Esophagus muscularis mucosa (tissue), 4 donors: ENCODE results near the gene TTC39C. TPM values are rescaled to one million over a fixed set of nuclear protein-coding genes. Genes with fewer than 3 reads are reported as not detected.

Experiments
- DNase-seq: peaks from one replicate; pipeline ENCODE4 v3.0.0-alpha.2; 2017; ENCODE audit errors: extremely low spot score
- H3K27ac ChIP-seq, 4 donors: fragments of 200-600 bp; sonication (generic); replicated peaks in 1 of 4; 1 replicate in 3 of 4; 2 replicates in 1 of 4; pipeline ENCODE4 v1.5.1; 2016 to 2019; ENCODE audit warnings: mild to moderate bottlenecking in 1 of 4
- H3K27me3 ChIP-seq, 4 donors: fragments of 200-600 bp; sonication (generic); one replicate each; pipeline versions ENCODE4 v1.5.1 to v1.6.0; 2016 to 2019
- H3K36me3 ChIP-seq, 4 donors: fragments of 200-600 bp; sonication (generic); one replicate each; pipeline ENCODE4 v1.5.1; 2016 to 2019
- H3K4me1 ChIP-seq, 4 donors: fragments of 200-600 bp; sonication (generic); one replicate each; pipeline ENCODE4 v1.5.1; 2016 to 2019
- H3K4me3 ChIP-seq, 4 donors: fragments of 200-600 bp; sonication (generic); 1 replicate in 2 of 4; 2 replicates in 2 of 4; pipeline ENCODE4 v1.5.1; 2016 to 2019; ENCODE audit warnings: mild to moderate bottlenecking in 4 of 4, moderate library complexity in 1 of 4
- H3K9me3 ChIP-seq, 4 donors: fragments of 200-600 bp; sonication (generic); 1 replicate in 3 of 4; 2 replicates in 1 of 4; pipeline ENCODE4 v1.5.1; 2016 to 2019
- CTCF ChIP-seq, 3 experiments: fragments of 200-600 bp in 2 of 3; fragments of 450-650 bp in 1 of 3; sonication (generic) in 2 of 3; IDR thresholded peaks; one replicate each; pipeline ENCODE4 v1.5.1; 2017 to 2019; ENCODE audit warnings: antibody characterized with exemption in 3 of 3, mild to moderate bottlenecking in 2 of 3, moderate library complexity in 1 of 3
- EP300 ChIP-seq: sonication (generic); formaldehyde crosslinking; IDR thresholded peaks from one replicate; pipeline ENCODE4 v1.6.1; 2017; ENCODE audit warnings: antibody characterized with exemption
- POLR2A ChIP-seq: fragments of 450-650 bp; IDR thresholded peaks from one replicate; pipeline ENCODE4 v1.6.1; 2017; ENCODE audit warnings: antibody characterized with exemption, moderate library complexity, mild to moderate bottlenecking, low read depth
- POLR2AphosphoS5 ChIP-seq, 2 donors: sonication (generic); formaldehyde crosslinking; IDR thresholded peaks; one replicate each; pipeline ENCODE4 v1.6.1; 2017; ENCODE audit warnings: antibody characterized with exemption in 2 of 2
- WGBS: methylation state at CpG from one replicate; pipeline ENCODE4 v1.1.5; 2018; 5-methylcytosine and 5-hydroxymethylcytosine counted together
- intact Hi-C: fragments of 100-400 bp; cut with DNase I; formaldehyde crosslinking; loops from one replicate; pipeline ENCODE4 v1.15.1; 2023
- total RNA-seq, 4 donors: library from RNA; depleted of rRNA; stranded (reverse); fragments of >200 nt; gene quantifications; one replicate each; pipeline versions ENCODE4 v1.1.0 to v1.2.1, GENCODE V29; 2016

The TTC39C gene
- total RNA-seq, 4 donors from 2014 or later, result 32.3 to 45.4 (median 34.8) TPM

DNA sequence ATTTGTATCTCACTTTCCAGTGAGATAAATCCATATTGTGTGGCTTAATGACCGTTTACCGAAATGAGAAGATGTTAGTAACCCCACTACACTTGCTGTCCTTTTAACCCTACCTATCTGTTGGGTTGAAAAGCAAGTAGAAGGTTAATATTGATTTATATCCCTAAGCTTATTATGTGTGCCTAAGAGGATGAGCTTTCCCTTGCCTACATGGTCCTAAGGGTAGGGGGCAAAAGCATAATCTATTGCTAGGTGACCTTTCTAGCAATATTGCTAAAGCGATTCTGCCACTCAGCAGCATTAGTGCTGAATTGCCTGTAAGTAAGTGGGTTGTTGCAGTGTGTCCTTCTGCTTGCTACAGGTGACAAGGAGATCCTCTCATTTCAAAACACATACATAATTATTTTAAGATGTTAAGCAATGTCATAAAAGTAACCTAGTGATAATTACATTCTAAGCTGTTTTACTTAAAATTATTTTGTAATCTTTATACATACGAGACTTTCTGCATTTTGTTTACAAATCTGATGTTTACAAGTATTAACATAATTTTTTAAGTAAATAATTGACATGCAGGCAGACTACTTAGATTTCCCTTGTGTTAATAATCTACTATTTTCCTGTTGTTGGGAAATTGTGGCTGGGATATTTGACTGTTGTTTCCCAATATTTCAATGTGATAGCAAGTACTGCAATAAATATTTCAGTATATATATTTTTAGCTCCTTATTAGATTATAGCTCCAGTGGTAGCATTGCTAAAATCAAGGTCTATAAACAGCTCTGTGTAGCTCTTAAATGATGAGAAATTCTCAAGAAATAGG lies 75.2 kb downstream of the TTC39C start:
- H3K36me3 ChIP-seq, result peaks cover 0 to 5% (median 0%) of the 10 kb centered on the region in 4 donors
- peak; percentile 7 for DNase-seq
- intact Hi-C loops, result no loop called here
- H3K9me3 ChIP-seq, result no peaks in the 10 kb centered on the region
- 76% methylated on average over 4 of the region's 4 CpGs for WGBS
- H3K27ac ChIP-seq, result no peak overlapping the region
- TF ChIP-seq EP300 (no peak), CTCF (IDR thresholded peaks at IDR 0.05) (no peak), POLR2A (no peak), POLR2AphosphoS5 (IDR thresholded peaks at IDR 0.05) (no peak)
- H3K4me1 ChIP-seq, result peaks cover 0 to 13% (median 9%) of the 10 kb centered on the region in 4 donors
- H3K4me3 ChIP-seq, result no peak overlapping the region
- H3K27me3 ChIP-seq, result no peaks in the 10 kb centered on the region

DNA sequence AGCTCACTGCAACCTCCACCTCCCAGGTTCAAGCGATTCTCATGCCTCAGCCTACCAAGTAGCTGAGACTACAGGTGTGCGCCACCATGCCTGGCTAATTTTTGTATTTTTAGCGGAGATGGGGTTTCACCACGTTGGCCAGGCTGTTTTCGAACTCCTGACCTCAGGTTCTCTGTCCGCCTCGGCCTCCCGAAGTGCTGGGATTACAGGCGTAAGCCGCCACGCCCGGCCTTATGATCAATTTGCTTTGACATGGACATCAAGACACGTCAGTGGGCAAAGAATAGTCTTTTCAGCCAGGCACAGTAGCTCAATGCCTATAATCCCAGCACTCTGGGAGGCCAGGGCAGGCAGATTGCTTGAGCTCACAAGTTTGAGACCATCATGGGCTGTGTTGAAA lies 76.3 kb downstream of the TTC39C start:
- Histone ChIP-seq H3K27ac (no peak overlapping the region), H3K4me3 (no peak overlapping the region), H3K36me3 (peaks cover 0 to 14% (median 0%) of the 10 kb centered on the region in 4 donors), H3K9me3 (no peaks in the 10 kb centered on the region), H3K27me3 (no peaks in the 10 kb centered on the region), H3K4me1 (peaks cover 0 to 13% (median 9%) of the 10 kb centered on the region in 4 donors)
- 93% methylated on average over 13 of the region's 13 CpGs for WGBS
- peak; percentile 55 for DNase-seq
- intact Hi-C loops, result no loop called here
- TF ChIP-seq EP300 (no peak), POLR2A (no peak)

- Histone ChIP-seq H3K9me3 (peaks cover 0 to 9% (median 3%) of the 10 kb centered on the region in 4 donors), H3K4me1 (peaks cover 0 to under 1% (median under 1%) of the 10 kb centered on the region in 4 donors), H3K27me3 (no peaks in the 10 kb centered on the region), H3K4me3 (no peak overlapping the region), H3K36me3 (peaks cover 0 to 21% (median 3%) of the 10 kb centered on the region in 4 donors), H3K27ac (no peak overlapping the region)
- intact Hi-C loops, result no loop called here
- no peak for TF ChIP-seq CTCF (IDR thresholded peaks at IDR 0.05)
- no peak for TF ChIP-seq POLR2AphosphoS5 (IDR thresholded peaks at IDR 0.05)
- no peak for TF ChIP-seq EP300
- TF ChIP-seq POLR2A, result no peak
- DNase-seq, result peak; percentile 5
These were observed 80.0 kb downstream of the TTC39C start for GRCh38 chr18:24094561-24094960.

- no peak for TF ChIP-seq CTCF (IDR thresholded peaks at IDR 0.05)
- no peak for TF ChIP-seq POLR2A
- no peak for TF ChIP-seq POLR2AphosphoS5 (IDR thresholded peaks at IDR 0.05)
- no peak for TF ChIP-seq EP300
- Histone ChIP-seq H3K9me3 (peaks cover 0 to 9% (median 3%) of the 10 kb centered on the region in 4 donors), H3K4me1 (no peaks in the 10 kb centered on the region), H3K27me3 (no peaks in the 10 kb centered on the region), H3K27ac (no peak overlapping the region), H3K4me3 (no peak overlapping the region), H3K36me3 (peaks cover 0 to 21% (median 3%) of the 10 kb centered on the region in 4 donors)
- intact Hi-C loops, result no loop called here
- DNase-seq, result no peak
- 100% methylated on average over 1 of the region's 1 CpG for WGBS
These were observed 81.4 kb downstream of the TTC39C start for GRCh38 chr18:24095976-24096375.

DNA sequence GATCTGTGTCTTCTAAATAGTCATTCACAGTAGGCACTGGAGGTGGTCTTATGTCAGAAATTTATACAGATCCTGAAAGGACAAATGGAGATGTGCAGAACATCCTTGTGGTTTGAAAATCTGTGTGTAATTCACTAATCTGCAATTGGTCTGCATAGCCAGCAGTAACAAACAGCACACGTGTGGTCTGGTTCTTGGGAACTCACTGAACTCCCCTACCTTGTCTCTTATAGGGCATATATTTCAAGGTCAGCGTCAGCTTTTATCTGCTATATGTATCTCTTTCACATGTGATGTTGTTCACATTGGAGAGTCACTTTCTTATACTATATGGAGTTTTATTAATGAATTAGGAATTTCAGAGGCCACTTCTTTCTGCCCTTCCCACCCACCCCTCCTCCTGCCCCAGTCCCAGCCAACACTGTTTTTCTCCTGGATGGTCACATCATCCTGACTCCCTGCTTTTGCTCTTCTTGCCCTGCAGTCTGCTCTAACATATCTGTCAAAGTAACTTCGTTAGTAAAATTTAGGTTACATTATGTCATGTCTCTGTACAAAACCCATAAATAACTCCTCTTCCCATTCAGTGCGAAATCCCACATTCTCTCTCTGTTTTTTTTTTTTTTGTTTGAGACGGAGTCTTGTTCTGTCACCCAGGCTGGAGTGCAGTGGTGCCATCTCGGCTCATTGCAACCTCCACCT lies 88.9 kb downstream of the TTC39C start:
- Histone ChIP-seq H3K9me3 (no peaks in the 10 kb centered on the region), H3K36me3 (peaks cover 0 to 12% (median 0%) of the 10 kb centered on the region in 4 donors), H3K27me3 (no peaks in the 10 kb centered on the region), H3K27ac (no peak overlapping the region), H3K4me1 (no peaks in the 10 kb centered on the region), H3K4me3 (no peak overlapping the region)
- intact Hi-C loops, result no loop called here
- 69% methylated on average over 6 of the region's 6 CpGs for WGBS
- peak; percentile 10 for DNase-seq
- TF ChIP-seq POLR2A (no peak), POLR2AphosphoS5 (IDR thresholded peaks at IDR 0.05) (no peak), CTCF (IDR thresholded peaks at IDR 0.05) (no peak), EP300 (no peak)
